ENCODE measurements around the gene SBF2.

- no peak for TF ChIP-seq CTCF (IDR thresholded peaks at IDR 0.05; ENCODE audit: low read depth, low read length, poor library complexity, severe bottlenecking)
- no peak for TF ChIP-seq EZH2phosphoT487 (IDR thresholded peaks at IDR 0.05; ENCODE audit: borderline replicate concordance, low read length)
Measured at GRCh38 chr11:9834291-9834690, 459.7 kb downstream of the SBF2 start.
